Transverse colon (tissue), 4 donors: ENCODE data around the gene GFRA1.

ENCODE experiments used
- POLR2A ChIP-seq: fragments of 450-650 bp; IDR thresholded peaks from one replicate; pipeline ENCODE4 v1.6.1; 2016; ENCODE audit warnings: antibody characterized with exemption, mild to moderate bottlenecking, moderate library complexity
- POLR2AphosphoS5 ChIP-seq, 3 donors: sonication (generic); formaldehyde crosslinking; IDR thresholded peaks; one replicate each; pipeline ENCODE4 v1.6.1; 2016; ENCODE audit warnings: antibody characterized with exemption in 3 of 3
- TF ChIP-seq, protein P1 (sequence below), 5 experiments: fragments of 200-600 bp in 3 of 5; fragments of 450-650 bp in 2 of 5; sonication (generic) in 3 of 5; IDR thresholded peaks; 1 replicate in 2 of 5; 2 replicates in 3 of 5; pipeline ENCODE4 v1.5.1; 2016 to 2017; ENCODE audit warnings: antibody characterized with exemption in 5 of 5, inconsistent platforms in 3 of 5, mild to moderate bottlenecking in 2 of 5, moderate library complexity in 1 of 5

GRCh38 chr10:116195583-116195982, 77.4 kb downstream of the GFRA1 start:
- TF ChIP-seq, protein P1, sequence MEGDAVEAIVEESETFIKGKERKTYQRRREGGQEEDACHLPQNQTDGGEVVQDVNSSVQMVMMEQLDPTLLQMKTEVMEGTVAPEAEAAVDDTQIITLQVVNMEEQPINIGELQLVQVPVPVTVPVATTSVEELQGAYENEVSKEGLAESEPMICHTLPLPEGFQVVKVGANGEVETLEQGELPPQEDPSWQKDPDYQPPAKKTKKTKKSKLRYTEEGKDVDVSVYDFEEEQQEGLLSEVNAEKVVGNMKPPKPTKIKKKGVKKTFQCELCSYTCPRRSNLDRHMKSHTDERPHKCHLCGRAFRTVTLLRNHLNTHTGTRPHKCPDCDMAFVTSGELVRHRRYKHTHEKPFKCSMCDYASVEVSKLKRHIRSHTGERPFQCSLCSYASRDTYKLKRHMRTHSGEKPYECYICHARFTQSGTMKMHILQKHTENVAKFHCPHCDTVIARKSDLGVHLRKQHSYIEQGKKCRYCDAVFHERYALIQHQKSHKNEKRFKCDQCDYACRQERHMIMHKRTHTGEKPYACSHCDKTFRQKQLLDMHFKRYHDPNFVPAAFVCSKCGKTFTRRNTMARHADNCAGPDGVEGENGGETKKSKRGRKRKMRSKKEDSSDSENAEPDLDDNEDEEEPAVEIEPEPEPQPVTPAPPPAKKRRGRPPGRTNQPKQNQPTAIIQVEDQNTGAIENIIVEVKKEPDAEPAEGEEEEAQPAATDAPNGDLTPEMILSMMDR (IDR thresholded peaks at IDR 0.05), result no peak
- no peak for TF ChIP-seq POLR2A
- TF ChIP-seq POLR2AphosphoS5 (IDR thresholded peaks at IDR 0.05), result no peak
